GM12878 (cell line): ENCODE measurements around the gene GRK1. TPM values are rescaled to one million over a fixed set of nuclear protein-coding genes. Genes with fewer than 3 reads are reported as not detected.

Source experiments
- ATAC-seq: fragments of 200-7000 bp; cut with Tn5 transposase; 3 replicates; pipeline ENCODE4 v1.9.1; 2020; ENCODE audit warnings: mild to moderate bottlenecking, moderate library complexity
- BruUV-seq: library from RNA; stranded (reverse); fragments of 400-500 nt; replicated peaks from 2 replicates; lab custom pipeline; 2021; lab: Mats Ljungman, UMichigan
- CTCF ChIA-PET: fragments of 300-600 bp; sonication (Branson Sonifier 250); formaldehyde crosslinking; extraction: SDS; loops from one replicate; lab custom pipeline; 2021; ENCODE audit warnings: inconsistent platforms; lab: Yijun Ruan, JAX
- POLR2A ChIA-PET: fragments of 350-600 bp; formaldehyde crosslinking; extraction: SDS; loops from one replicate; lab custom pipeline; 2021; ENCODE audit warnings: inconsistent platforms; lab: Charles Lee
- RAD21 ChIA-PET: fragments of 300-600 bp; sonication (Branson Sonifier 250); formaldehyde crosslinking; loops from one replicate; lab custom pipeline; 2023; ENCODE audit warnings: antibody characterized with exemption; ENCODE audit not compliant: unreplicated experiment; lab: Charles Lee
- SMC1A ChIA-PET: fragments of 300-600 bp; sonication (Branson Sonifier 250); formaldehyde crosslinking; loops from one replicate; lab custom pipeline; 2023; ENCODE audit not compliant: unreplicated experiment, uncharacterized antibody; lab: Charles Lee
- DNase-seq: peaks from one replicate; pipeline ENCODE4 v3.0.0-alpha.2; 2011; ENCODE audit warnings: low read depth, low spot score
- FAIRE-seq: peaks from 3 replicates; lab custom pipeline; 2011; peaks lifted over from hg19 to GRCh38; lab: Jason Lieb, UNC
- H2AFZ ChIP-seq: 2 replicates; pipeline ENCODE4 v1.6.0; 2011; ENCODE audit warnings: low read depth, low read length, control low read depth; ENCODE audit not compliant: control insufficient read depth
- H3K27ac ChIP-seq: 2 replicates; pipeline ENCODE4 v1.5.1; 2011; ENCODE audit warnings: control low read depth; ENCODE audit not compliant: control insufficient read depth, insufficient read depth
- H3K27me3 ChIP-seq, 2 experiments: replicated peaks in 1 of 2; 2 replicates each; pipeline versions ENCODE4 v1.6.0 to v1.6.1; 2011; ENCODE audit warnings: low read length in 1 of 2; ENCODE audit not compliant: control insufficient read depth in 2 of 2, insufficient read depth in 2 of 2
- H3K36me3 ChIP-seq, 2 experiments: 2 replicates each; pipeline ENCODE4 v1.5.1; 2011; ENCODE audit warnings: low read length in 1 of 2; ENCODE audit not compliant: control insufficient read depth in 2 of 2, insufficient read depth in 2 of 2
- H3K4me1 ChIP-seq: 2 replicates; pipeline ENCODE4 v1.6.1; 2011; ENCODE audit warnings: mild to moderate bottlenecking, low read length, moderate library complexity, mixed read lengths; ENCODE audit not compliant: control insufficient read depth, insufficient read depth
- H3K4me2 ChIP-seq: 2 replicates; pipeline ENCODE4 v1.6.0; 2011; ENCODE audit warnings: control low read depth; ENCODE audit not compliant: control insufficient read depth, insufficient read depth
- H3K4me3 ChIP-seq: fragments of 200-600 bp; sonication (generic); 2 replicates; pipeline ENCODE4 v1.5.1; 2016
- H3K79me2 ChIP-seq: 2 replicates; pipeline ENCODE4 v1.6.0; 2011; ENCODE audit warnings: low read length; ENCODE audit not compliant: control insufficient read depth, insufficient read depth
- H3K9ac ChIP-seq: 2 replicates; pipeline ENCODE4 v1.8.0; 2011; ENCODE audit warnings: low read length, control low read depth, mixed read lengths; ENCODE audit not compliant: control insufficient read depth, insufficient read depth
- H3K9me3 ChIP-seq: replicated peaks from 3 replicates; pipeline ENCODE4 v1.5.1; 2011; ENCODE audit warnings: mild to moderate bottlenecking, low read length; ENCODE audit not compliant: control insufficient read depth, insufficient read depth
- H4K20me1 ChIP-seq: 2 replicates; pipeline ENCODE4 v1.6.0; 2011; ENCODE audit not compliant: control insufficient read depth, insufficient read depth
- BHLHE40 ChIP-seq, 2 experiments: fragments of 450-650 bp in 1 of 2; IDR thresholded peaks; 2 replicates each; pipeline ENCODE4 v1.6.1; 2011 to 2017; ENCODE audit warnings: low read depth in 2 of 2, borderline replicate concordance in 1 of 2, improper control_type of control experiment in 1 of 2, low read length in 1 of 2, mild to moderate bottlenecking in 1 of 2
- EGR1 ChIP-seq, 2 experiments: IDR thresholded peaks; 1 replicate in 1 of 2; 2 replicates in 1 of 2; pipeline ENCODE4 v1.6.1; 2011 to 2012; ENCODE audit warnings: low read depth in 2 of 2, low read length in 2 of 2, borderline replicate concordance in 1 of 2, mild to moderate bottlenecking in 1 of 2, moderate library complexity in 1 of 2
- FOXK2 ChIP-seq: fragments of 450-650 bp; IDR thresholded peaks from 2 replicates; pipeline ENCODE4 v1.6.1; 2017; ENCODE audit warnings: mild to moderate bottlenecking, moderate library complexity
- GABPA ChIP-seq: IDR thresholded peaks from 2 replicates; pipeline ENCODE4 v1.6.1; 2014; ENCODE audit warnings: antibody characterized with exemption, low read depth, mild to moderate bottlenecking, inconsistent platforms
- HDGF ChIP-seq: fragments of 450-650 bp; IDR thresholded peaks from 2 replicates; pipeline ENCODE4 v1.6.1; 2016; ENCODE audit warnings: antibody characterized with exemption
- MEF2A ChIP-seq: IDR thresholded peaks from 2 replicates; pipeline ENCODE4 v1.6.1; 2011; ENCODE audit warnings: low read depth, mild to moderate bottlenecking, low read length, moderate library complexity; ENCODE audit not compliant: insufficient read depth
- NRF1 ChIP-seq: conservative IDR thresholded peaks from 2 replicates; pipeline ENCODE4 v1.6.1; 2011; ENCODE audit warnings: mild to moderate bottlenecking, low read depth, low read length, improper control_type of control experiment
- SMC3 ChIP-seq: IDR thresholded peaks from 2 replicates; pipeline ENCODE4 v1.6.1; 2011; ENCODE audit warnings: low read length, improper control_type of control experiment, borderline replicate concordance
- WGBS: methylation state at CpG from one replicate; pipeline ENCODE4 v1.1.6; 2016; ENCODE audit warnings: low lambda C conversion rate; ENCODE audit not compliant: insufficient replicate concordance, insufficient coverage; ENCODE audit errors: missing lambda C conversion rate; 5-methylcytosine and 5-hydroxymethylcytosine counted together
- in situ Hi-C: fragments of 300-500 bp; cut with MboI; formaldehyde crosslinking; loops from 9 replicates; pipeline ENCODE4 v1.14.3; 2018; ENCODE audit warnings: mixed read lengths
- intact Hi-C: fragments of 100-400 bp; cut with micrococcal nuclease; formaldehyde crosslinking; loops from one replicate; pipeline ENCODE4 v1.14.2; 2022; ENCODE audit not compliant: unreplicated experiment
- polyA plus RNA-seq, 11 experiments: library from polyadenylated mRNA; depleted of rRNA in 4 of 11; unstranded in 6 of 11; stranded (reverse) in 5 of 11; fragments of >200 nt; fragmentation: Nextera tagmentation in 4 of 11; fragmentation: Illumina TruSeq in 1 of 11; extraction: Ambion mirVana in 4 of 11; extraction: Trizol in 1 of 11; gene quantifications; 1 replicate in 1 of 11; 2 replicates in 10 of 11; pipeline versions ENCODE4 v1.2.1 to v1.2.3, GENCODE V29; 2011 to 2016; ENCODE audit warnings: inconsistent platforms in 2 of 11, missing spikeins in 2 of 11, low read depth in 1 of 11
- total RNA-seq, 4 experiments: library from RNA; depleted of rRNA in 3 of 4; stranded (reverse); fragments of >200 nt in 3 of 4; fragmentation: Illumina TruSeq in 1 of 4; extraction: Trizol in 1 of 4; gene quantifications; 2 replicates each; pipeline versions ENCODE4 v1.2.1 to v1.2.3, GENCODE V29; 2013 to 2021
- TF ChIP-seq, protein P1 (sequence below): fragments of 450-650 bp; IDR thresholded peaks from 2 replicates; pipeline ENCODE4 v1.6.1; 2018; ENCODE audit warnings: borderline replicate concordance, mild to moderate bottlenecking; ENCODE audit not compliant: partially characterized antibody
- TF ChIP-seq, protein P2 (sequence below): IDR thresholded peaks from 2 replicates; pipeline ENCODE4 v1.6.1; 2011; ENCODE audit warnings: low read depth, low read length, improper control_type of control experiment, borderline replicate concordance
- TF ChIP-seq, protein P3 (sequence below): fragments of 450-650 bp; IDR thresholded peaks from 2 replicates; pipeline ENCODE4 v1.6.1; 2018; ENCODE audit warnings: mild to moderate bottlenecking, low read depth, moderate library complexity; ENCODE audit not compliant: partially characterized antibody

Gene GRK1
- total and polyA plus RNA-seq, 10 of the 15 experiments (the other 5 are each of a cell fraction or from before 2014, with no cell fraction given), result under 0.01 to 0.04 TPM; not detected in 8

DNA sequence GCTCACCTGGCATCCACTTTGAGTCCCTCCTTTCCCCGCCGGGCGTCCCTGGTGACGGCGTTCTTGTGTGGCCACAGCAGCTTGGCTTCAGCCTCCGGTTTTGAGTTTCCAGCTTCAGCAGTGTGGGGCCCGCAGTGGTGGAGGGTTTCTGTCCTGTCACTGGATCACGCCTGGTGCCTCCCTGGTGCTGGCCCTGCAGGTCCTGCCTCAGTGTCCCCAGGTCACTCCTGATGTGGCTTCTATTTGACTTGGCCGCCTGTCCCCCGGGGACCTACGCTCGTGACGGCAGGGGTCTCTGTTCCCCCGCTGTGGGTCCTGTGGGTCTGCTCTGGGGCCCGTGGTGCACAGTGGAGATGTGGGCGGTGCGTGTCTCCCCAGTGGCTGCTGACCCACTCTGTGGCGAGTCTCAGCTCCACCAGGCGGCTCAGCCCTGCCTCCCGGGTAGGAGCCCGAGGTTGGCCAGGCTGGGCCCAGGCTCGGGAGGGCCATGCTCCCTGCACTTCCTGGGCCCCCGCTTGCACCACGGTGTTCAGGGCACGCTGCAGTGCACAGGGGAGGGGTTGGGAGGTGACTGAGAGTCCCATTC, 10.9 kb upstream of the GRK1 start:
- Histone ChIP-seq H3K27ac (no peak overlapping the region), H3K36me3 (no peaks in the 10 kb centered on the region), H4K20me1 (no peaks in the 10 kb centered on the region), H3K9ac (no peak overlapping the region), H3K27me3 (no peaks in the 10 kb centered on the region), H3K4me1 (no peaks in the 10 kb centered on the region), H2AFZ (no peak overlapping the region), H3K79me2 (no peaks in the 10 kb centered on the region), H3K4me2 (no peak overlapping the region), H3K9me3 (no peaks in the 10 kb centered on the region), H3K4me3 (no peak overlapping the region)
- in situ Hi-C loops, result no loop called here
- no peak for DNase-seq
- RAD21 ChIA-PET, result no interaction called here
- CTCF ChIA-PET, result no interaction called here
- no peak for ATAC-seq
- intact Hi-C loops, result no loop called here
- TF ChIP-seq NRF1 (no peak), HDGF (no peak), SMC3 (no peak), BHLHE40 (IDR thresholded peaks at IDR 0.05; ENCODE audit: borderline replicate concordance in 1 of 2, low read depth in 2 of 2, low read length in 1 of 2) (no peak), FOXK2 (no peak), EGR1 (IDR thresholded peaks at IDR 0.05; ENCODE audit: borderline replicate concordance in 1 of 2, low read depth in 2 of 2, low read length in 2 of 2) (no peak), GABPA (no peak), MEF2A (no peak)
- TF ChIP-seq, protein P1, sequence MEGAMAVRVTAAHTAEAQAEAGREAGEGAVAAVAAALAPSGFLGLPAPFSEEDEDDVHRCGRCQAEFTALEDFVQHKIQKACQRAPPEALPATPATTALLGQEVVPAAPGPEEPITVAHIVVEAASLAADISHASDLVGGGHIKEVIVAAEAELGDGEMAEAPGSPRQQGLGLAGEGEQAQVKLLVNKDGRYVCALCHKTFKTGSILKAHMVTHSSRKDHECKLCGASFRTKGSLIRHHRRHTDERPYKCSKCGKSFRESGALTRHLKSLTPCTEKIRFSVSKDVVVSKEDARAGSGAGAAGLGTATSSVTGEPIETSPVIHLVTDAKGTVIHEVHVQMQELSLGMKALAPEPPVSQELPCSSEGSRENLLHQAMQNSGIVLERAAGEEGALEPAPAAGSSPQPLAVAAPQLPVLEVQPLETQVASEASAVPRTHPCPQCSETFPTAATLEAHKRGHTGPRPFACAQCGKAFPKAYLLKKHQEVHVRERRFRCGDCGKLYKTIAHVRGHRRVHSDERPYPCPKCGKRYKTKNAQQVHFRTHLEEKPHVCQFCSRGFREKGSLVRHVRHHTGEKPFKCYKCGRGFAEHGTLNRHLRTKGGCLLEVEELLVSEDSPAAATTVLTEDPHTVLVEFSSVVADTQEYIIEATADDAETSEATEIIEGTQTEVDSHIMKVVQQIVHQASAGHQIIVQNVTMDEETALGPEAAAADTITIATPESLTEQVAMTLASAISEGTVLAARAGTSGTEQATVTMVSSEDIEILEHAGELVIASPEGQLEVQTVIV, result no peak
- TF ChIP-seq, protein P2, sequence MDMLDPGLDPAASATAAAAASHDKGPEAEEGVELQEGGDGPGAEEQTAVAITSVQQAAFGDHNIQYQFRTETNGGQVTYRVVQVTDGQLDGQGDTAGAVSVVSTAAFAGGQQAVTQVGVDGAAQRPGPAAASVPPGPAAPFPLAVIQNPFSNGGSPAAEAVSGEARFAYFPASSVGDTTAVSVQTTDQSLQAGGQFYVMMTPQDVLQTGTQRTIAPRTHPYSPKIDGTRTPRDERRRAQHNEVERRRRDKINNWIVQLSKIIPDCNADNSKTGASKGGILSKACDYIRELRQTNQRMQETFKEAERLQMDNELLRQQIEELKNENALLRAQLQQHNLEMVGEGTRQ, result no peak
- TF ChIP-seq, protein P3, sequence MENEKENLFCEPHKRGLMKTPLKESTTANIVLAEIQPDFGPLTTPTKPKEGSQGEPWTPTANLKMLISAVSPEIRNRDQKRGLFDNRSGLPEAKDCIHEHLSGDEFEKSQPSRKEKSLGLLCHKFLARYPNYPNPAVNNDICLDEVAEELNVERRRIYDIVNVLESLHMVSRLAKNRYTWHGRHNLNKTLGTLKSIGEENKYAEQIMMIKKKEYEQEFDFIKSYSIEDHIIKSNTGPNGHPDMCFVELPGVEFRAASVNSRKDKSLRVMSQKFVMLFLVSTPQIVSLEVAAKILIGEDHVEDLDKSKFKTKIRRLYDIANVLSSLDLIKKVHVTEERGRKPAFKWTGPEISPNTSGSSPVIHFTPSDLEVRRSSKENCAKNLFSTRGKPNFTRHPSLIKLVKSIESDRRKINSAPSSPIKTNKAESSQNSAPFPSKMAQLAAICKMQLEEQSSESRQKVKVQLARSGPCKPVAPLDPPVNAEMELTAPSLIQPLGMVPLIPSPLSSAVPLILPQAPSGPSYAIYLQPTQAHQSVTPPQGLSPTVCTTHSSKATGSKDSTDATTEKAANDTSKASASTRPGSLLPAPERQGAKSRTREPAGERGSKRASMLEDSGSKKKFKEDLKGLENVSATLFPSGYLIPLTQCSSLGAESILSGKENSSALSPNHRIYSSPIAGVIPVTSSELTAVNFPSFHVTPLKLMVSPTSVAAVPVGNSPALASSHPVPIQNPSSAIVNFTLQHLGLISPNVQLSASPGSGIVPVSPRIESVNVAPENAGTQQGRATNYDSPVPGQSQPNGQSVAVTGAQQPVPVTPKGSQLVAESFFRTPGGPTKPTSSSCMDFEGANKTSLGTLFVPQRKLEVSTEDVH, result no peak
- POLR2A ChIA-PET, result no interaction called here
- BruUV-seq, result no TSS peak
- no peak for FAIRE-seq
- SMC1A ChIA-PET, result no interaction called here
- WGBS, result 61% methylated on average over 25 of the region's 25 CpGs
